Fibroblast of lung (primary cell): ENCODE measurements around the gene TGFB2. TPM values are rescaled to one million over a fixed set of nuclear protein-coding genes. Genes with fewer than 3 reads are reported as not detected.

Source experiments
- DNase-seq, 2 donors: peaks; one replicate each; pipeline versions ENCODE4 v3.0.0 to v3.0.0-alpha.2; 2010; ENCODE audit warnings: low read depth in 2 of 2
- H2AFZ ChIP-seq: 2 replicates; pipeline ENCODE4 v1.5.1; 2012; ENCODE audit warnings: low read length, control low read depth, inconsistent platforms
- H3K27ac ChIP-seq: 2 replicates; pipeline ENCODE4 v1.5.1; 2011; ENCODE audit warnings: low read length, control low read depth; ENCODE audit not compliant: insufficient read depth
- H3K27me3 ChIP-seq: 2 replicates; pipeline ENCODE4 v1.5.1; 2011; ENCODE audit warnings: mild to moderate bottlenecking, low read length; ENCODE audit not compliant: control insufficient read depth, insufficient read depth
- H3K36me3 ChIP-seq: 2 replicates; pipeline ENCODE4 v1.5.1; 2011; ENCODE audit warnings: low read length; ENCODE audit not compliant: control insufficient read depth, insufficient read depth
- H3K4me1 ChIP-seq: 2 replicates; pipeline ENCODE4 v1.5.1; 2011; ENCODE audit warnings: low read length; ENCODE audit not compliant: control insufficient read depth, insufficient read depth; ENCODE audit errors: extremely low read depth
- H3K4me2 ChIP-seq: 2 replicates; pipeline ENCODE4 v1.5.1; 2011; ENCODE audit warnings: low read length, control low read depth; ENCODE audit not compliant: insufficient read depth; ENCODE audit errors: extremely low read depth
- H3K4me3 ChIP-seq, 4 experiments: fragments of 200-600 bp in 1 of 4; sonication (generic) in 1 of 4; replicated peaks in 1 of 4; 2 replicates each; pipeline ENCODE4 v1.5.1; 2011 to 2016; ENCODE audit warnings: low read length in 4 of 4, low read depth in 3 of 4, mild to moderate bottlenecking in 3 of 4, control low read depth in 2 of 4, inconsistent platforms in 1 of 4, mixed read lengths in 1 of 4; ENCODE audit not compliant: insufficient read depth in 1 of 4; ENCODE audit errors: control extremely low read depth in 1 of 4
- H3K79me2 ChIP-seq: 2 replicates; pipeline ENCODE4 v1.5.1; 2012; ENCODE audit warnings: mild to moderate bottlenecking, low read length, inconsistent platforms; ENCODE audit not compliant: control insufficient read depth, insufficient read depth
- H3K9ac ChIP-seq: 2 replicates; pipeline ENCODE4 v1.5.1; 2011; ENCODE audit warnings: mild to moderate bottlenecking, low read length, control low read depth; ENCODE audit not compliant: insufficient read depth
- H3K9me3 ChIP-seq: 2 replicates; pipeline ENCODE4 v1.5.1; 2012; ENCODE audit warnings: low read depth, low read length; ENCODE audit not compliant: control insufficient read depth, insufficient read depth
- H4K20me1 ChIP-seq: 2 replicates; pipeline ENCODE4 v1.5.1; 2011; ENCODE audit warnings: low read length; ENCODE audit not compliant: control insufficient read depth, insufficient read depth; ENCODE audit errors: extremely low read depth
- EZH2 ChIP-seq: IDR thresholded peaks from 2 replicates; pipeline ENCODE4 v1.5.1; 2012; ENCODE audit warnings: low read length, control low read depth, mild to moderate bottlenecking; ENCODE audit errors: missing control alignments
- polyA plus RNA-seq, 2 donors: library from polyadenylated mRNA; depleted of rRNA in 1 of 2; stranded (reverse) in 1 of 2; unstranded in 1 of 2; fragments of >200 nt; gene quantifications; 2 replicates each; pipeline ENCODE4 v1.2.1, GENCODE V29; 2011 to 2012; ENCODE audit warnings: missing spikeins in 1 of 2
- total RNA-seq: library from RNA; depleted of rRNA; stranded (reverse); fragments of >200 nt; gene quantifications from 2 replicates; pipeline ENCODE4 v1.2.1, GENCODE V29; 2014
- TF ChIP-seq, protein P1 (sequence below), 2 donors: IDR thresholded peaks in 1 of 2; conservative IDR thresholded peaks in 1 of 2; 1 replicate in 1 of 2; 2 replicates in 1 of 2; pipeline ENCODE4 v1.5.1; 2011 to 2012; ENCODE audit warnings: low read length in 2 of 2, control low read depth in 1 of 2, inconsistent platforms in 1 of 2, low read depth in 1 of 2, mild to moderate bottlenecking in 1 of 2

Gene TGFB2
- total and polyA plus RNA-seq, 2 donors (not counting 1 experiment from before 2014, with no cell fraction given), result 13.9 to 29.1 TPM

DNA sequence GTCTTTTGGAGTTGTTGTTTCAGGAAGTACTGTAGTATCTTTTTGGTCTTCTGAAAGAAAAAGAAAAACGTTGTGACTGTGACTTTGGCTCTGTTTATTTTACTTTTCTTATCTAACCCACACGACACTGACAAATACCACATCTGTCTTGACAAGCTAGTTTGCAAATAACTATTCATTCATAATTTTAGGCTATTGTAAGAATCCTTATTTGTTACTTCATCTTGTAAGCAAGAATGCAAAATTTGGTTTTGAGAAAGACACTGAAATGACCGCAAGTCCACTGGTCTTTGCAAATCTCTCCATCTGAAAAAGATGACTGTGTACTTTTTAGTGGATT is 12.7 kb downstream of the TGFB2 start:
- peak in 1 of 2 donors; percentile 29 for DNase-seq
- Histone ChIP-seq H3K27ac (no peak overlapping the region), H3K4me1 (no peaks in the 10 kb centered on the region), H3K27me3 (no peaks in the 10 kb centered on the region), H3K9ac (no peak overlapping the region), H3K79me2 (no peaks in the 10 kb centered on the region), H3K9me3 (no peaks in the 10 kb centered on the region), H3K4me3 (no peak overlapping the region), H2AFZ (no peak overlapping the region), H4K20me1 (no peaks in the 10 kb centered on the region), H3K4me2 (no peak overlapping the region), H3K36me3 (no peaks in the 10 kb centered on the region)
- TF ChIP-seq EZH2, result no peak
- TF ChIP-seq, protein P1, sequence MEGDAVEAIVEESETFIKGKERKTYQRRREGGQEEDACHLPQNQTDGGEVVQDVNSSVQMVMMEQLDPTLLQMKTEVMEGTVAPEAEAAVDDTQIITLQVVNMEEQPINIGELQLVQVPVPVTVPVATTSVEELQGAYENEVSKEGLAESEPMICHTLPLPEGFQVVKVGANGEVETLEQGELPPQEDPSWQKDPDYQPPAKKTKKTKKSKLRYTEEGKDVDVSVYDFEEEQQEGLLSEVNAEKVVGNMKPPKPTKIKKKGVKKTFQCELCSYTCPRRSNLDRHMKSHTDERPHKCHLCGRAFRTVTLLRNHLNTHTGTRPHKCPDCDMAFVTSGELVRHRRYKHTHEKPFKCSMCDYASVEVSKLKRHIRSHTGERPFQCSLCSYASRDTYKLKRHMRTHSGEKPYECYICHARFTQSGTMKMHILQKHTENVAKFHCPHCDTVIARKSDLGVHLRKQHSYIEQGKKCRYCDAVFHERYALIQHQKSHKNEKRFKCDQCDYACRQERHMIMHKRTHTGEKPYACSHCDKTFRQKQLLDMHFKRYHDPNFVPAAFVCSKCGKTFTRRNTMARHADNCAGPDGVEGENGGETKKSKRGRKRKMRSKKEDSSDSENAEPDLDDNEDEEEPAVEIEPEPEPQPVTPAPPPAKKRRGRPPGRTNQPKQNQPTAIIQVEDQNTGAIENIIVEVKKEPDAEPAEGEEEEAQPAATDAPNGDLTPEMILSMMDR (conservative IDR thresholded peaks at IDR 0.05 in 1 of 2, IDR thresholded peaks at IDR 0.05 in 1 of 2; ENCODE audit: low read depth in 1 of 2, low read length in 2 of 2), result no peak

DNA sequence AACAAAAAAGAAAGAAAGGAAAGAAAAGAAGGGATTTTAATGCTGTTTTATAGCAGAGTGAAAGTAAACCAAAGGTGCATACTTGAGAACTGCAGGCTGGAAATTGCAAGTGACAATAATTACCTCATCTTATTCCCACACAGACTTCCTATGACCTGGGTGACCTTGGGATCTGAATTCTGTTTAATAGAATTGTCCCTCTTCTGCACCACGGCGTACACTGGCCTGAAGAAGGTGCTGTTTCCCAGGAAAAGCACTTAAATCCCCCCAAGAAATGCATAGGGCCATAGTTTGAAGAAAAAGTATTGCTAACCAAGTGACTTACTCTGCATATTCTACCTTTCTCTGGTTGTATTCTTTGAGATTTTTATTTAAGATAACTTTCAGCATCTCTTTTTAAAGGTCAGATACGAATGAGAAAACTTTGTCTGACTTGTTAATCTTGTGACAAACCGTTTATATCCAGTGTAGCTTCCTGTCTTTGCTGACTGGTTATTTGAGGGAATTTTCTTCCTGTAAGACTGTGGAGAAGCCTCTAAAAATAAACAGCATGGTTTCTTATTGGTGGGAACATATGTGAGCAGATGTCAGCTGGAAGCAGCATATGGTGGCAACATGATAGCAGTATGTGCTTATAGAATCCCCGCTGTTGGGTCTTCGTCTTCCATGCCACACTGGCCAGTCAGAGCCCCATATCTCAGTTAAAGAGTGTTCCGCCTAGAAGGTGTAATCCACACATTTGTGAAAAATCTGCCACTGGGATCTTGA is 16.3 kb downstream of the TGFB2 start:
- H2AFZ ChIP-seq, result no peak overlapping the region
- H3K79me2 ChIP-seq, result no peaks in the 10 kb centered on the region
- H4K20me1 ChIP-seq, result no peaks in the 10 kb centered on the region
- no peaks in the 10 kb centered on the region for H3K9me3 ChIP-seq
- no peak overlapping the region for H3K27ac ChIP-seq
- no peaks in the 10 kb centered on the region for H3K36me3 ChIP-seq
- DNase-seq, result peak; percentile 51 to 83
- no peak for TF ChIP-seq EZH2
- TF ChIP-seq, protein P1 (conservative IDR thresholded peaks at IDR 0.05 in 1 of 2, IDR thresholded peaks at IDR 0.05 in 1 of 2; ENCODE audit: low read depth in 1 of 2, low read length in 2 of 2), result peak; percentile 73 to 86
- H3K27me3 ChIP-seq, result no peaks in the 10 kb centered on the region
- H3K4me1 ChIP-seq, result peaks cover 11% of the 10 kb centered on the region
- no peak overlapping the region for H3K4me3 ChIP-seq
- no peak overlapping the region for H3K4me2 ChIP-seq
- H3K9ac ChIP-seq, result no peak overlapping the region

DNA sequence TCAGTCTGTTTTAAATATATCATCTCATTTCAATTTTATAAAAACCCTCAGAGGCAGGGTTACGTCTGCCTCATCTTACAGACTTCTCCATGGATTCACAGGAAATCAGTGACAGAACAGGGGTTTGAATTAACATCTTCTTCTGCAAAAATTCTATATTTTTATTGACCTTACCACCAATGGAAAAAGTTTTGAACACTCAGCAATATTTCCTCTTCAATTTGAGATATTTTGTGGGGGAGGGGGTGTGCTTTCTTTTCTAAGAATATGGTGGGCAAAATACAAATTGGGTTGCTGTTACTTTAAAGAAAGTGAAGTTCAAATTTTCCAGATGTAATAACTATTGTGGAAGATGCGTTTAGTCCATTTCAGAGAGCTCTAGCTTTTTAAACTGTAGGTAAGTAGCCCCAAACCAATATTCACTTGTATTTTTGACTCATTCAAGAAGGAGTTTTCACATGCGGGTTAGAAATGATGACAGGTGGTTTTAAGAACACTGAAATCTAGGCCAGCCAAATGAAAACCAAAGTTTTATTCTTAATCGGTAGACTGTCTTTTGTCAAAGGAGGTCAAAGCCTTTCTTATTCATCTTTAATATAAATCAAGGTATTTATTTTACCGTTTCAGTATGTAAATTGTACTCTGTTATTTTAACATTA is 17.4 kb downstream of the TGFB2 start:
- H3K27me3 ChIP-seq, result no peaks in the 10 kb centered on the region
- no peaks in the 10 kb centered on the region for H3K9me3 ChIP-seq
- no peak overlapping the region for H3K27ac ChIP-seq
- no peaks in the 10 kb centered on the region for H3K36me3 ChIP-seq
- no peak for DNase-seq
- TF ChIP-seq, protein P1 (conservative IDR thresholded peaks at IDR 0.05 in 1 of 2, IDR thresholded peaks at IDR 0.05 in 1 of 2; ENCODE audit: low read depth in 1 of 2, low read length in 2 of 2), result no peak
- TF ChIP-seq EZH2, result no peak
- no peak overlapping the region for H3K9ac ChIP-seq
- H3K79me2 ChIP-seq, result no peaks in the 10 kb centered on the region
- no peak overlapping the region for H2AFZ ChIP-seq
- peaks cover 15% of the 10 kb centered on the region for H3K4me1 ChIP-seq
- H3K4me2 ChIP-seq, result no peak overlapping the region
- H3K4me3 ChIP-seq, result no peak overlapping the region
- H4K20me1 ChIP-seq, result no peaks in the 10 kb centered on the region
